ENCODE results near the gene SRPX2. TPM values are rescaled to one million over a fixed set of nuclear protein-coding genes. Genes with fewer than 3 reads are reported as not detected.

Gene SRPX2
- polyA plus RNA-seq, 3 donors, result not detected

DNA sequence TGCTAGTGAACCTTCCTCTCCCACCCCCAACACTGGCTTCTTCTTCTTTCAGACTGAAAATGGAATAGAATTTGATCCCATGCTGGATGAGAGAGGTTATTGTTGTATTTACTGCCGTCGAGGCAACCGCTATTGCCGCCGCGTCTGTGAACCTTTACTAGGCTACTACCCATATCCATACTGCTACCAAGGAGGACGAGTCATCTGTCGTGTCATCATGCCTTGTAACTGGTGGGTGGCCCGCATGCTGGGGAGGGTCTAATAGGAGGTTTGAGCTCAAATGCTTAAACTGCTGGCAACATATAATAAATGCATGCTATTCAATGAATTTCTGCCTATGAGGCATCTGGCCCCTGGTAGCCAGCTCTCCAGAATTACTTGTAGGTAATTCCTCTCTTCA, 44.5 kb upstream of the SRPX2 start:
- peaks cover 14 to 59% (median 57%) of the 10 kb centered on the region in 3 donors for H3K27me3 Mint-ChIP-seq (ENCODE audit: low read depth in 3 of 3)

DNA sequence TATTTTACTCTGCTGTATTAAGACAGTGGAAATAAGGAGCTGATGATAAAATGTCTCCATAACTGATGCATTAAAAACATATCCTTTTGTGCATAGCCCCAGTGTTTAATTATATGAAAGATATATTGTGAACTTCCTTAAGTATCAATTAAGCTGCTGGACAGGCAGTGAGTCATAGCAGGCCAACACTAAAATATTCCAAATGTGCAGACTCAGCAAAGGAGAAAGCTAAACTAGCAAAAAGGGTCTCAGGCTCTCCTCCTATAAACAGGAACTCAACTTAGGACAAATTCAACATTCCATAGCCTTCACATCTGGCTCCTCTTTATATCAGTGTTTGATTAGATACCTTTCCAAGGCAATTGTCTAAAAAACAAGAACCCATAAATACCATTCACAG, 43.7 kb upstream of the SRPX2 start:
- H3K4me3 Mint-ChIP-seq, result no peak overlapping the region
- Histone ChIP-seq H3K4me2 (replicated peaks; ENCODE audit: extremely low read depth, low read length, poor library complexity, severe bottlenecking) (no peak overlapping the region), H3K36me3 (replicated peaks in 1 of 2; ENCODE audit: control insufficient read depth in 1 of 2, insufficient read depth in 2 of 2, low read length in 2 of 2) (no peaks in the 10 kb centered on the region), H4K20me1 (ENCODE audit: insufficient read depth, low read length) (no peaks in the 10 kb centered on the region), H3K4me3 (replicated peaks in 1 of 3; ENCODE audit: low read depth in 2 of 3, low read length in 3 of 3) (no peak overlapping the region), H2AFZ (ENCODE audit: insufficient read depth, low read depth, low read length, poor library complexity, severe bottlenecking) (no peak overlapping the region), H3K9me3 (replicated peaks in 1 of 2; ENCODE audit: control insufficient read depth in 1 of 2, insufficient read depth in 1 of 2, low read length in 2 of 2) (no peaks in the 10 kb centered on the region), H3K4me1 (ENCODE audit: control insufficient read depth in 1 of 2, insufficient read depth in 2 of 2, low read length in 2 of 2) (no peaks in the 10 kb centered on the region), H3K27ac (ENCODE audit: low read depth in 1 of 2, low read length in 2 of 2) (no peak overlapping the region), H3K79me2 (ENCODE audit: insufficient read depth, low read length) (no peaks in the 10 kb centered on the region), H3K9ac (ENCODE audit: insufficient read depth, low read length, poor library complexity, severe bottlenecking) (no peak overlapping the region), H3K27me3 (ENCODE audit: control insufficient read depth in 2 of 2, insufficient read depth in 2 of 2, low read length in 2 of 2) (peaks cover 42 to 51% of the 10 kb centered on the region in 2 donors)
- TF ChIP-seq, protein P1, sequence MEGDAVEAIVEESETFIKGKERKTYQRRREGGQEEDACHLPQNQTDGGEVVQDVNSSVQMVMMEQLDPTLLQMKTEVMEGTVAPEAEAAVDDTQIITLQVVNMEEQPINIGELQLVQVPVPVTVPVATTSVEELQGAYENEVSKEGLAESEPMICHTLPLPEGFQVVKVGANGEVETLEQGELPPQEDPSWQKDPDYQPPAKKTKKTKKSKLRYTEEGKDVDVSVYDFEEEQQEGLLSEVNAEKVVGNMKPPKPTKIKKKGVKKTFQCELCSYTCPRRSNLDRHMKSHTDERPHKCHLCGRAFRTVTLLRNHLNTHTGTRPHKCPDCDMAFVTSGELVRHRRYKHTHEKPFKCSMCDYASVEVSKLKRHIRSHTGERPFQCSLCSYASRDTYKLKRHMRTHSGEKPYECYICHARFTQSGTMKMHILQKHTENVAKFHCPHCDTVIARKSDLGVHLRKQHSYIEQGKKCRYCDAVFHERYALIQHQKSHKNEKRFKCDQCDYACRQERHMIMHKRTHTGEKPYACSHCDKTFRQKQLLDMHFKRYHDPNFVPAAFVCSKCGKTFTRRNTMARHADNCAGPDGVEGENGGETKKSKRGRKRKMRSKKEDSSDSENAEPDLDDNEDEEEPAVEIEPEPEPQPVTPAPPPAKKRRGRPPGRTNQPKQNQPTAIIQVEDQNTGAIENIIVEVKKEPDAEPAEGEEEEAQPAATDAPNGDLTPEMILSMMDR (IDR thresholded peaks at IDR 0.05), result no peak
- intact Hi-C loops (cut with micrococcal nuclease), result no loop called here
- H3K36me3 Mint-ChIP-seq, result no peaks in the 10 kb centered on the region
- no peaks in the 10 kb centered on the region for H3K4me1 Mint-ChIP-seq
- H3K9me3 Mint-ChIP-seq, result peaks cover 0 to 3% (median 0%) of the 10 kb centered on the region in 7 donors
- no peak overlapping the region for H3K27ac Mint-ChIP-seq
- DNase-seq, result no peak
- H3K27me3 Mint-ChIP-seq (ENCODE audit: low read depth in 3 of 3), result peaks cover 17 to 62% (median 57%) of the 10 kb centered on the region in 3 donors

More for the DNA sequence above, 44.5 kb upstream of the SRPX2 start:
- TF ChIP-seq, protein P1 (IDR thresholded peaks at IDR 0.05), result no peak
- H3K36me3 Mint-ChIP-seq, result no peaks in the 10 kb centered on the region
- H3K4me2 ChIP-seq (replicated peaks; ENCODE audit: extremely low read depth, low read length, poor library complexity, severe bottlenecking), result no peak overlapping the region
- H3K4me1 Mint-ChIP-seq, result no peaks in the 10 kb centered on the region
- H2AFZ ChIP-seq (ENCODE audit: insufficient read depth, low read depth, low read length, poor library complexity, severe bottlenecking), result no peak overlapping the region
- no peaks in the 10 kb centered on the region for H3K36me3 ChIP-seq (replicated peaks in 1 of 2; ENCODE audit: control insufficient read depth in 1 of 2, insufficient read depth in 2 of 2, low read length in 2 of 2)
- H3K9ac ChIP-seq (ENCODE audit: insufficient read depth, low read length, poor library complexity, severe bottlenecking), result no peak overlapping the region
- H3K27me3 ChIP-seq (ENCODE audit: control insufficient read depth in 2 of 2, insufficient read depth in 2 of 2, low read length in 2 of 2), result peaks cover 40 to 43% of the 10 kb centered on the region in 2 donors
- peaks cover 0 to 3% (median 0%) of the 10 kb centered on the region in 7 donors for H3K9me3 Mint-ChIP-seq
- no peak for DNase-seq
- no peak overlapping the region for H3K27ac ChIP-seq (ENCODE audit: low read depth in 1 of 2, low read length in 2 of 2)
- no peaks in the 10 kb centered on the region for H4K20me1 ChIP-seq (ENCODE audit: insufficient read depth, low read length)
- H3K4me1 ChIP-seq (ENCODE audit: control insufficient read depth in 1 of 2, insufficient read depth in 2 of 2, low read length in 2 of 2), result no peaks in the 10 kb centered on the region
- no peak overlapping the region for H3K4me3 ChIP-seq (replicated peaks in 1 of 3; ENCODE audit: low read depth in 2 of 3, low read length in 3 of 3)
- no peaks in the 10 kb centered on the region for H3K79me2 ChIP-seq (ENCODE audit: insufficient read depth, low read length)
- H3K4me3 Mint-ChIP-seq, result no peak overlapping the region
- intact Hi-C loops (cut with micrococcal nuclease), result no loop called here
- WGBS (ENCODE audit: insufficient coverage), result no CpG with 5 or more reads among the region's 9 CpGs
- H3K27ac Mint-ChIP-seq, result no peak overlapping the region
- H3K9me3 ChIP-seq (replicated peaks in 1 of 2; ENCODE audit: control insufficient read depth in 1 of 2, insufficient read depth in 1 of 2, low read length in 2 of 2), result no peaks in the 10 kb centered on the region

Measured in CD14-positive monocyte (primary cell).